CD14-positive monocyte (primary cell): ENCODE results near the gene KRTAP5-9. TPM values are rescaled to one million over a fixed set of nuclear protein-coding genes. Genes with fewer than 3 reads are reported as not detected.
"Not testable (repeated sequence)": the region's sequence is repeated elsewhere in the genome, so short reads cannot be mapped to it uniquely, and the experiment has no call there.

Source experiments
- DNase-seq, 3 donors: peaks; one replicate each; pipeline ENCODE4 v3.0.0-alpha.2; 2011 to 2022
- H2AFZ ChIP-seq: 2 replicates; pipeline ENCODE4 v1.6.0; 2012; ENCODE audit warnings: mild to moderate bottlenecking, low read depth, low read length, inconsistent platforms; ENCODE audit not compliant: insufficient read depth, poor library complexity, severe bottlenecking
- H3K27ac ChIP-seq, 2 donors: 1 replicate in 1 of 2; 2 replicates in 1 of 2; pipeline ENCODE4 v1.5.1; 2012 to 2013; ENCODE audit warnings: low read length in 2 of 2, control low read depth in 1 of 2, inconsistent platforms in 1 of 2, low read depth in 1 of 2, mild to moderate bottlenecking in 1 of 2
- H3K27me3 ChIP-seq, 2 donors: one replicate each; pipeline versions ENCODE4 v1.6.0 to v1.6.1; 2011 to 2013; ENCODE audit warnings: low read length in 2 of 2; ENCODE audit not compliant: control insufficient read depth in 2 of 2, insufficient read depth in 2 of 2
- H3K36me3 ChIP-seq, 2 donors: replicated peaks in 1 of 2; 1 replicate in 1 of 2; 2 replicates in 1 of 2; pipeline versions ENCODE4 v1.5.1 to v1.6.1; 2012 to 2013; ENCODE audit warnings: low read length in 2 of 2, control low read depth in 1 of 2, inconsistent platforms in 1 of 2, mild to moderate bottlenecking in 1 of 2; ENCODE audit not compliant: insufficient read depth in 2 of 2, control insufficient read depth in 1 of 2
- H3K4me1 ChIP-seq, 2 donors: 1 replicate in 1 of 2; 2 replicates in 1 of 2; pipeline versions ENCODE4 v1.5.1 to v1.6.1; 2012 to 2013; ENCODE audit warnings: low read length in 2 of 2, control low read depth in 1 of 2, inconsistent platforms in 1 of 2, mild to moderate bottlenecking in 1 of 2, moderate library complexity in 1 of 2; ENCODE audit not compliant: insufficient read depth in 2 of 2, control insufficient read depth in 1 of 2
- H3K4me2 ChIP-seq: replicated peaks from 2 replicates; pipeline ENCODE3; 2012; ENCODE audit warnings: low read length, moderate library complexity, mild to moderate bottlenecking; ENCODE audit not compliant: poor library complexity, severe bottlenecking; ENCODE audit errors: extremely low read depth
- H3K4me3 ChIP-seq, 3 experiments: fragments of 200-600 bp in 1 of 3; sonication (generic) in 1 of 3; replicated peaks in 1 of 3; 1 replicate in 2 of 3; 2 replicates in 1 of 3; pipeline ENCODE4 v1.5.1; 2011 to 2013; ENCODE audit warnings: low read length in 3 of 3, mild to moderate bottlenecking in 3 of 3, control low read depth in 2 of 3, low read depth in 2 of 3, inconsistent platforms in 1 of 3, moderate library complexity in 1 of 3
- H3K79me2 ChIP-seq: 2 replicates; pipeline ENCODE4 v1.6.0; 2012; ENCODE audit warnings: mild to moderate bottlenecking, control low read depth, inconsistent platforms, low read length, moderate library complexity; ENCODE audit not compliant: insufficient read depth
- H3K9ac ChIP-seq: 2 replicates; pipeline ENCODE4 v1.6.0; 2017; ENCODE audit warnings: low read length, mild to moderate bottlenecking; ENCODE audit not compliant: insufficient read depth, poor library complexity, severe bottlenecking
- H3K9me3 ChIP-seq, 2 donors: replicated peaks in 1 of 2; 1 replicate in 1 of 2; 2 replicates in 1 of 2; pipeline versions ENCODE4 v1.5.1 to v1.6.1; 2012 to 2013; ENCODE audit warnings: low read length in 2 of 2, control low read depth in 1 of 2; ENCODE audit not compliant: control insufficient read depth in 1 of 2, insufficient read depth in 1 of 2
- H4K20me1 ChIP-seq: 2 replicates; pipeline ENCODE4 v1.6.0; 2012; ENCODE audit warnings: mild to moderate bottlenecking, low read length, control low read depth, moderate library complexity; ENCODE audit not compliant: insufficient read depth
- H3K27ac Mint-ChIP-seq, 7 donors: one replicate each; pipeline ENCODE4 v1.8.0; 2020; ENCODE audit warnings: mild to moderate bottlenecking in 7 of 7, mixed read lengths in 7 of 7, moderate library complexity in 6 of 7, inconsistent platforms in 2 of 7
- H3K27me3 Mint-ChIP-seq, 3 donors: one replicate each; pipeline ENCODE4 v1.8.0; 2021 to 2022; ENCODE audit warnings: low read depth in 3 of 3, mild to moderate bottlenecking in 3 of 3, mixed read lengths in 3 of 3, moderate library complexity in 3 of 3, inconsistent platforms in 1 of 3
- H3K36me3 Mint-ChIP-seq, 2 donors: one replicate each; pipeline ENCODE4 v1.8.0; 2020; ENCODE audit warnings: mixed read lengths in 2 of 2, inconsistent platforms in 1 of 2, mild to moderate bottlenecking in 1 of 2
- H3K4me1 Mint-ChIP-seq: one replicate; pipeline ENCODE4 v1.8.0; 2020; ENCODE audit warnings: mild to moderate bottlenecking, mixed read lengths
- H3K4me3 Mint-ChIP-seq, 2 donors: one replicate each; pipeline ENCODE4 v1.8.0; 2020; ENCODE audit warnings: mild to moderate bottlenecking in 2 of 2, mixed read lengths in 2 of 2, moderate library complexity in 1 of 2
- H3K9me3 Mint-ChIP-seq, 7 donors: one replicate each; pipeline ENCODE4 v1.8.0; 2020 to 2022; ENCODE audit warnings: mixed read lengths in 7 of 7, mild to moderate bottlenecking in 6 of 7, moderate library complexity in 6 of 7, inconsistent platforms in 2 of 7
- CTCF ChIP-seq: fragments of 200-600 bp; IDR thresholded peaks from one replicate; pipeline ENCODE4 v1.8.0; 2022; ENCODE audit warnings: antibody characterized with exemption, mild to moderate bottlenecking
- whole genome bisulfite sequencing: methylation state at CpG from one replicate; pipeline ENCODE4 v1.1.5; 2013; ENCODE audit warnings: missing lambda C conversion rate; ENCODE audit not compliant: insufficient coverage; 5-methylcytosine and 5-hydroxymethylcytosine counted together
- intact Hi-C, 2 donors: fragments of 100-400 bp; cut with micrococcal nuclease; formaldehyde crosslinking; loops; one replicate each; pipeline versions ENCODE4 v1.15.0 to v1.15.1; 2023
- polyA plus RNA-seq, 3 donors: library from polyadenylated mRNA; depleted of rRNA in 1 of 3; unstranded in 2 of 3; stranded (reverse) in 1 of 3; fragments of 300-500 nt in 2 of 3; fragments of >200 nt in 1 of 3; fragmentation: Illumina TruSeq in 2 of 3; gene quantifications; 1 replicate in 2 of 3; 2 replicates in 1 of 3; pipeline ENCODE4 v1.2.3, GENCODE V29; 2012 to 2021

The KRTAP5-9 gene
- polyA plus RNA-seq, 3 donors = 0.29 TPM; not detected in 2

- intact Hi-C loops = no loop called here
- Histone ChIP-seq H3K36me3 (no peaks in the 10 kb centered on the region), H3K9ac (no peak overlapping the region), H3K9me3 (no peaks in the 10 kb centered on the region), H3K27ac (no peak overlapping the region), H3K27me3 (no peaks in the 10 kb centered on the region), H3K4me3 (no peak overlapping the region), H3K79me2 (no peaks in the 10 kb centered on the region), H3K4me1 (no peaks in the 10 kb centered on the region), H4K20me1 (no peaks in the 10 kb centered on the region), H2AFZ (no peak overlapping the region), H3K4me2 (no peak overlapping the region)
- H3K9me3 Mint-ChIP-seq = no peaks in the 10 kb centered on the region
- no CpG with 5 or more reads among the region's 4 CpGs for WGBS
- no peak overlapping the region for H3K4me3 Mint-ChIP-seq
- peaks cover 6% of the 10 kb centered on the region for H3K4me1 Mint-ChIP-seq
- H3K36me3 Mint-ChIP-seq = no peaks in the 10 kb centered on the region
- peaks cover 0 to 6% (median 2%) of the 10 kb centered on the region in 3 donors for H3K27me3 Mint-ChIP-seq
- TF ChIP-seq CTCF = no peak
- no peak for DNase-seq
- no peak overlapping the region for H3K27ac Mint-ChIP-seq
These were observed 27.7 kb downstream of the KRTAP5-9 start for GRCh38 chr11:71575723-71576424.

GRCh38 chr11:71576688-71577465 is 28.7 kb downstream of the KRTAP5-9 start:
- H3K4me3 ChIP-seq, H3K4me2 ChIP-seq, H3K27me3 ChIP-seq, H3K4me1 Mint-ChIP-seq, H4K20me1 ChIP-seq, H3K27ac ChIP-seq, H3K4me1 ChIP-seq, H3K36me3 Mint-ChIP-seq, H3K27ac Mint-ChIP-seq, H3K79me2 ChIP-seq, H2AFZ ChIP-seq, intact Hi-C loops, H3K9me3 Mint-ChIP-seq, H3K36me3 ChIP-seq, H3K27me3 Mint-ChIP-seq, DNase-seq, H3K9me3 ChIP-seq, H3K4me3 Mint-ChIP-seq, H3K9ac ChIP-seq: not testable (repeated sequence)
- 91% methylated on average over 19 of the region's 41 CpGs for WGBS
